HUES48 (cell line): ENCODE measurements around the gene IFT81.
"Not testable (repeated sequence)": the region's sequence is repeated elsewhere in the genome, so short reads cannot be mapped to it uniquely, and the experiment has no call there.

ENCODE experiments used
- H3K27ac ChIP-seq: one replicate; pipeline ENCODE4 v1.7.0; 2013; ENCODE audit warnings: low read depth, low read length, inconsistent platforms
- H3K27me3 ChIP-seq: 2 replicates; pipeline ENCODE4 v1.6.1; 2013; ENCODE audit warnings: mild to moderate bottlenecking, low read length; ENCODE audit not compliant: control insufficient read depth, insufficient read depth
- H3K36me3 ChIP-seq: 2 replicates; pipeline ENCODE4 v1.6.1; 2013; ENCODE audit warnings: low read length; ENCODE audit not compliant: control insufficient read depth, insufficient read depth
- H3K4me1 ChIP-seq: 2 replicates; pipeline ENCODE4 v1.6.1; 2013; ENCODE audit warnings: mild to moderate bottlenecking, low read length; ENCODE audit not compliant: control insufficient read depth, insufficient read depth
- H3K4me3 ChIP-seq: 2 replicates; pipeline ENCODE4 v1.5.1; 2013; ENCODE audit warnings: mild to moderate bottlenecking, low read depth, low read length
- H3K9ac ChIP-seq: 2 replicates; pipeline ENCODE4 v1.6.1; 2013; ENCODE audit warnings: mild to moderate bottlenecking, low read depth, low read length, moderate library complexity
- H3K9me3 ChIP-seq: 2 replicates; pipeline ENCODE4 v1.6.1; 2013; ENCODE audit warnings: low read length; ENCODE audit not compliant: control insufficient read depth, insufficient read depth

Gene IFT81

GRCh38 chr12:110109037-110109836, 14.9 kb upstream of the IFT81 start:
- Histone ChIP-seq H3K27ac (peak overlapping the region; percentile 48), H3K27me3 (no peaks in the 10 kb centered on the region), H3K9ac (peak overlapping the region; percentile 22; the same call in 1 of the 2 replicates), H3K36me3 (no peaks in the 10 kb centered on the region), H3K9me3 (no peaks in the 10 kb centered on the region), H3K4me1 (peaks cover 10% of the 10 kb centered on the region), H3K4me3 (no peak overlapping the region)

- Histone ChIP-seq H3K27me3 (no peaks in the 10 kb centered on the region), H3K27ac (no peak overlapping the region), H3K4me1 (peaks cover 10% of the 10 kb centered on the region), H3K36me3 (no peaks in the 10 kb centered on the region), H3K9ac (no peak overlapping the region), H3K4me3 (no peak overlapping the region), H3K9me3 (no peaks in the 10 kb centered on the region)
Measured at GRCh38 chr12:110109837-110110535, 14.2 kb upstream of the IFT81 start.

GRCh38 chr12:110111476-110112334, 12.5 kb upstream of the IFT81 start:
- H3K27ac ChIP-seq, result no peak overlapping the region
- peaks cover 10% of the 10 kb centered on the region for H3K4me1 ChIP-seq
- H3K4me3 ChIP-seq, result no peak overlapping the region
- H3K36me3 ChIP-seq, result no peaks in the 10 kb centered on the region
- H3K9me3 ChIP-seq, result no peaks in the 10 kb centered on the region
- H3K27me3 ChIP-seq, result no peaks in the 10 kb centered on the region
- H3K9ac ChIP-seq, result no peak overlapping the region

- Histone ChIP-seq H3K27me3 (no peaks in the 10 kb centered on the region), H3K27ac (no peak overlapping the region), H3K4me3 (no peak overlapping the region), H3K9me3 (no peaks in the 10 kb centered on the region), H3K4me1 (peaks cover 10% of the 10 kb centered on the region), H3K36me3 (no peaks in the 10 kb centered on the region), H3K9ac (no peak overlapping the region)
Measured at GRCh38 chr12:110112335-110112660, 11.9 kb upstream of the IFT81 start.

DNA sequence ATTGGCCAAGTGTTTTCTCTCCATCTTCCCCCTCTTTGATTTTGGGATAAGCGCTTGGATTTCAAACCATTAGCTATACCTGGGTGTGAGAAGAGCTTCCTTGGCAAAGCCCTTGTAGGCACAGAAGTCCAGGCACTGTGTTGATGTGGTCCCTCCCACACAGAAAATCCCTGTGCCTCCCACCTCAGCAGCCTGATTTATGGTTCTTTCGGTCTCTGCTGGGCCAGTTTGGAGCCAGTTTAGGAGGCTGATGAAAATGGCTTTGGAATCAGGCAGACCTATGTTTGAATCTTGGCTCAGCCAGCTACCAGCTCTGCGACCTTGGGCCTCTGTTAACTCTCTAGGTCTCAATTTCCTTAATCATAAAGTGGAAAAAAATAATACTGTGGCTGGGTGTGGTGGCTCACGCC, 9.6 kb upstream of the IFT81 start:
- Histone ChIP-seq H3K4me1 (no peaks in the 10 kb centered on the region), H3K27me3 (no peaks in the 10 kb centered on the region), H3K4me3 (no peak overlapping the region), H3K27ac (no peak overlapping the region), H3K9ac (no peak overlapping the region), H3K36me3 (no peaks in the 10 kb centered on the region), H3K9me3 (no peaks in the 10 kb centered on the region)

- no peaks in the 10 kb centered on the region for H3K27me3 ChIP-seq
- H3K4me3 ChIP-seq, result no peak overlapping the region
- H3K9ac ChIP-seq, result no peak overlapping the region
- no peaks in the 10 kb centered on the region for H3K9me3 ChIP-seq
- H3K4me1 ChIP-seq, result no peaks in the 10 kb centered on the region
- no peak overlapping the region for H3K27ac ChIP-seq
- H3K36me3 ChIP-seq, result no peaks in the 10 kb centered on the region
Measured at GRCh38 chr12:110115675-110116074, 8.5 kb upstream of the IFT81 start.

DNA sequence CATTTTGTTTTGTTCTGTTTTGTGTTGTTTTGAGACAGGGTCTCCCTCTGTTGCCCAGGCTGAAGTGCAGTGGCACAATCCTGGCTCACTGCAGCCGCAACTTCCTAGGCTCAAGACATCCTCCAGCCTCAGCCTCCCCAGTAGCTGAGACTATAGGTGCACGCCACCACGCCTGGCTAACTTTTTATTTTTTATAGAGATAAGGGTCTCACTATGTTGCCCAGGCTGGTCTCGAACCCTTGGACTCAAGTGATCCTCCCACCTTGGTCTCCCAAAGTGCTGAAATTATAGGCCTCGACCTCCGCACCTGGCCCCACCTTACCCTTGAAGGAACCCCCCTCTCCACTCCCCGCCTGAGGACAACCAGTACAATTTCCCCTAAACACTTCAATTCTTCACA, 7.5 kb upstream of the IFT81 start:
- Histone ChIP-seq H3K4me3 (no peak overlapping the region), H3K36me3 (no peaks in the 10 kb centered on the region), H3K9me3 (no peaks in the 10 kb centered on the region), H3K4me1 (no peaks in the 10 kb centered on the region), H3K27me3 (no peaks in the 10 kb centered on the region), H3K9ac (no peak overlapping the region), H3K27ac (no peak overlapping the region)

- H3K4me1 ChIP-seq, H3K9me3 ChIP-seq, H3K4me3 ChIP-seq, H3K27me3 ChIP-seq, H3K9ac ChIP-seq, H3K27ac ChIP-seq, H3K36me3 ChIP-seq: not testable (repeated sequence)
Measured at GRCh38 chr12:110117210-110117609, 6.9 kb upstream of the IFT81 start.

DNA sequence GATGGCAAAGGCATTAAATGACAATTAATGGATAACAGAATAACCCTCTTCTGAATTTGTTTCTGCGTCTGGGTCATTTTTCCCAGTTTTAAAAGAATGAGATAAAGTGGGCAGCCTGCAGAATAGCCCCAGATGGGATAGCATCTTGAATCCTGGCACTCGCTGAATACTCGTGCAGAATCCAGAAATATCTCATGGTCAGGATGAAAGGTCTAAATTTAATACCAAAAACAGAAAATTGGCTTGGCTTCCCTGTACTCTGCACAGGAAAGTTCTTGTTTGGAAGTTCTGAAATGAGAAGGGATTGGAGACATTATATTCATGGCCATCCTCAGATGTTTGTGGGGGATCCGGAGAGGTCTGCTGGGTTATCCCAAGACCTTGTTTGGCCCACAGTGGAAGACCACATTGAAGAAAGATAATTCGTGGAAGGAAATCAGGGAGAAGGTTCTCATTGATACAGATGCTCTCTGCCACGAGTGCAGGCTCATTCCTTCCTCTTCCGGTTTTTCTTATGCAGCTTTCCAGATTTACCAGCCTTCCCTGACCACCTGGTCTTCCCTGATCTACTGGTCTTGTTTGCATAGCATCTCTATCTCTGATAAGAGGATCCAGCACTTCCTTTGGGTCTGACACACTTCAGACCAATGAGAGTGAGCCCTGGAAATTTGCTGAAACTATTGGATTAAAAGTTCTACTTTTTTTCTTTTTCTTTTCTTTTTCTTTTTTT, 6.0 kb upstream of the IFT81 start:
- no peaks in the 10 kb centered on the region for H3K9me3 ChIP-seq
- H3K27ac ChIP-seq, result no peak overlapping the region
- H3K4me3 ChIP-seq, result no peak overlapping the region
- no peaks in the 10 kb centered on the region for H3K36me3 ChIP-seq
- peaks cover 3% of the 10 kb centered on the region for H3K27me3 ChIP-seq
- no peak overlapping the region for H3K9ac ChIP-seq
- peaks cover 9% of the 10 kb centered on the region for H3K4me1 ChIP-seq

GRCh38 chr12:110122929-110123328, 1.2 kb upstream of the IFT81 start:
- Histone ChIP-seq H3K9me3 (no peaks in the 10 kb centered on the region), H3K4me1 (peaks cover 21% of the 10 kb centered on the region), H3K36me3 (peaks cover 2% of the 10 kb centered on the region), H3K4me3 (no peak overlapping the region), H3K27me3 (peaks cover 10% of the 10 kb centered on the region), H3K9ac (no peak overlapping the region), H3K27ac (no peak overlapping the region)
